Subcutaneous abdominal adipose tissue (tissue), 5 donors: ENCODE results near the gene ARPIN.
A peak's percentile ranks its signal among the peaks of the same experiment; 100 is the strongest.

Source experiments
- H3K27ac ChIP-seq: one replicate; pipeline ENCODE4 v1.7.0; 2013; ENCODE audit warnings: low read depth, mild to moderate bottlenecking, inconsistent platforms, low read length, moderate library complexity
- H3K27me3 ChIP-seq, 5 donors: one replicate each; pipeline ENCODE4 v1.7.0; 2013; ENCODE audit warnings: low read length in 5 of 5, inconsistent platforms in 1 of 5; ENCODE audit not compliant: control insufficient read depth in 5 of 5, insufficient read depth in 4 of 5
- H3K36me3 ChIP-seq, 5 donors: one replicate each; pipeline ENCODE4 v1.7.0; 2013; ENCODE audit warnings: low read length in 5 of 5; ENCODE audit not compliant: control insufficient read depth in 5 of 5, insufficient read depth in 5 of 5
- H3K4me1 ChIP-seq, 5 donors: one replicate each; pipeline ENCODE4 v1.7.0; 2013; ENCODE audit warnings: low read length in 5 of 5, mild to moderate bottlenecking in 3 of 5, moderate library complexity in 1 of 5; ENCODE audit not compliant: control insufficient read depth in 5 of 5, insufficient read depth in 5 of 5
- H3K4me3 ChIP-seq, 5 donors: one replicate each; pipeline ENCODE4 v1.7.0; 2013; ENCODE audit warnings: low read length in 5 of 5, low read depth in 1 of 5
- H3K9ac ChIP-seq, 5 donors: one replicate each; pipeline ENCODE4 v1.7.0; 2013; ENCODE audit warnings: low read length in 5 of 5, mild to moderate bottlenecking in 4 of 5, moderate library complexity in 3 of 5
- H3K9me3 ChIP-seq, 5 donors: one replicate each; pipeline ENCODE4 v1.7.0; 2013; ENCODE audit warnings: low read length in 5 of 5; ENCODE audit not compliant: control insufficient read depth in 5 of 5
- donor health status: healthy.
- donor health status: healthy.
- donor health status: healthy.
- donor health status: healthy.
- donor health status: healthy.

ARPIN gene

DNA sequence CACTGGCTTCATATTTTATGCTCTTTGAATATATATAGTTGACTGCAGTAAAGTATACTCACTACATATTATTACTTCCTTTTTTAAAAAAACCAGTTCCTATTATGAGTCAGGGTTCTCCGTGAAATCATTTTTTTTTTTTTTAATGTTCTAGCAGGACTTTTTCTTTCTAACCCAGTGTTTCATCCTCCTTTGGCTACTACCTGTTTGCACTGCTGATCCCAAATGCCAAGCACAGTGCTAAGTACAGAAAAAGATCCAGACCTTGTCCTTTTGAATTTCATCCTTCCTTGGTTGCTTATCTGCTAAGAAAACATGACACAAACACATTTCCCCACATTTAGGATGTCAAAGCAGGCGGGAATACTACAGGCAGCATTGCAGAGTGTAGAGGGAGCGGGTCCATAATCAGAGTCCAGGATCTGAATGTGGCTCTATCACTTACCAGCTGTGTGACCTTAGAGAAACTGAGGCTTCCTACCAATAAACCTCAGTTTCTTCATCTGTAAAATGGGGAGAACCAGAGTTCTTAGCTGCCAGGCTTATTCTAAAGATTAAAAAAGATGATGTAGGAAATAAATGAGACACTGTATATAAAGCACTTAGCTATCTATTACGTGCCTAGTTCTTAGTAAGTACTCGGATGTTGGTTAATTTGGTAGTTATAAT, 60.9 kb downstream of the ARPIN start:
- H3K4me3 ChIP-seq, result no peak overlapping the region
- H3K36me3 ChIP-seq, result peaks cover 5 to 27% (median 8%) of the 10 kb centered on the region in 5 donors
- H3K4me1 ChIP-seq, result peaks cover 0 to 10% (median 7%) of the 10 kb centered on the region in 5 donors
- H3K9ac ChIP-seq, result no peak overlapping the region
- H3K27me3 ChIP-seq, result no peaks in the 10 kb centered on the region
- no peak overlapping the region for H3K27ac ChIP-seq
- no peaks in the 10 kb centered on the region for H3K9me3 ChIP-seq

DNA sequence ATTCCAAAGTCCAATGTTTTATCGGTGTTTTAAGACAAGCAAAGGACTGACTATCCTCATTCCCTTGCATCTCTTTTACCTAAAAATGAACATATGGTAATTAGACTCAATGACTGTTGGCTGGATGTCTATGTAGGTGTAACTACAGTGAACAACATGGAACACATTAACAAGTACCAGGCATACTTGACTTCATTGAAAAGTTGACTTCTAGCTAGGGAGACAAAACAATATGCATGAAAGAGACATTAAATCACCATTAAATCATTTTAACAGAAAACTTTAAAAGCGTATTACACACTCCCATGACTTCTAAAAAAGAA, 63.8 kb downstream of the ARPIN start:
- peak overlapping the region; percentile 48 for H3K27ac ChIP-seq

DNA sequence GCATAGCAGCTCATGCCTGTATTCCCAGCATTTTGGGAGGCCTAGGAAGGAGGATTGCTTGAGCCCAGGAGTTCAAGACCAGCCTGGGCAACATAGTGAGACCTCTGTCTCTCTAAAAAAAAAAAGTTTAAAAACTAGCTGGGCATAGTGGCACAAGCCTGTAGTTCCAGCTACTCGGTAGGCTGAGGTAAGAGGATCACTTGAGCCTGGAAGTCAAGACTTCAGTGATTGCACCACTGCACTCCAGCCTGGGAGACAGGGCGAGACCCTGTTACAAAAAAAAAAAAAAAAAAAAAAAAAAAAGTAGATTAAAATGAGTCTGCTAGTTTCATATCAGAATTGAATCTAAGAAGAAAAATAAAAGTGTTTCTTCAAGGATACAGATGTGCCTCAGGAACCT, 65.7 kb downstream of the ARPIN start:
- no peaks in the 10 kb centered on the region for H3K9me3 ChIP-seq

More for the DNA sequence above, 63.8 kb downstream of the ARPIN start:
- no peaks in the 10 kb centered on the region for H3K27me3 ChIP-seq
- H3K4me3 ChIP-seq, result no peak overlapping the region
- peaks cover 3 to 20% (median 12%) of the 10 kb centered on the region in 5 donors for H3K4me1 ChIP-seq
- H3K9ac ChIP-seq, result no peak overlapping the region
- no peaks in the 10 kb centered on the region for H3K9me3 ChIP-seq
- H3K36me3 ChIP-seq, result peaks cover 6 to 35% (median 8%) of the 10 kb centered on the region in 5 donors

DNA sequence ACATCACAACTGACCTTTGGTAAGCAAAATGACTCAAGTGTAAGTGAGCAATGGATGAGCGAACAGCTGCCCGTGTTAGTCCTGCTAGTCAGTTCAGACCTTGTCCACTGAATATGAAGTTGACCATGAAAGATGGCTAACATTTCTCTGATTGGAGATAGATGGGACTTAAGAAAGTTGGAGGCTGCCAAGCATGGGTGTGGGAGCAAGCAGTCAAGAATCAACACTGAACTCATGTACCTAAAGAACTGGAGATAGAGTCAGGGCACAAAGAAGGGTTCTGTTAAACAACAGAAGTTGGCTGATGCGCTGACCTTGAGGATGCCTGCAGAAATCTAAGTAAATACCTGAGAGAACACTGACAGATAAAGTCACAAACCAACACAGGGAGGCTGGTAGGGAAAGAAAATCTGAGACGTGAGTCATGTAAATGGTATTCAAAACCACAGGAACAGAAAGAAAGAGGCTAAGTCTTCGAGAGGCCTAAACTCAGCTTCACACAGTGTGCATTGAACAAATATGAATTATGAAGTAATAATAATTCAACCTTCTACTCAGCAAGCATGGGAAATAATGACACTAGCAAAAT, 67.4 kb downstream of the ARPIN start:
- peaks cover 6 to 26% (median 13%) of the 10 kb centered on the region in 5 donors for H3K36me3 ChIP-seq
- peak overlapping the region; percentile 13 for H3K27ac ChIP-seq
- H3K4me3 ChIP-seq, result no peak overlapping the region
- no peaks in the 10 kb centered on the region for H3K27me3 ChIP-seq
- peak overlapping the region in 1 of 5 donors; percentile 16 for H3K9ac ChIP-seq
- H3K9me3 ChIP-seq, result no peaks in the 10 kb centered on the region
- peaks cover 3 to 20% (median 12%) of the 10 kb centered on the region in 5 donors for H3K4me1 ChIP-seq

More for the DNA sequence above, 65.7 kb downstream of the ARPIN start:
- Histone ChIP-seq H3K9ac (no peak overlapping the region), H3K27ac (no peak overlapping the region), H3K4me1 (peaks cover 3 to 20% (median 12%) of the 10 kb centered on the region in 5 donors), H3K27me3 (no peaks in the 10 kb centered on the region), H3K36me3 (peaks cover 6 to 29% (median 7%) of the 10 kb centered on the region in 5 donors), H3K4me3 (no peak overlapping the region)
